ENCODE data around the gene PBX3.

DNA sequence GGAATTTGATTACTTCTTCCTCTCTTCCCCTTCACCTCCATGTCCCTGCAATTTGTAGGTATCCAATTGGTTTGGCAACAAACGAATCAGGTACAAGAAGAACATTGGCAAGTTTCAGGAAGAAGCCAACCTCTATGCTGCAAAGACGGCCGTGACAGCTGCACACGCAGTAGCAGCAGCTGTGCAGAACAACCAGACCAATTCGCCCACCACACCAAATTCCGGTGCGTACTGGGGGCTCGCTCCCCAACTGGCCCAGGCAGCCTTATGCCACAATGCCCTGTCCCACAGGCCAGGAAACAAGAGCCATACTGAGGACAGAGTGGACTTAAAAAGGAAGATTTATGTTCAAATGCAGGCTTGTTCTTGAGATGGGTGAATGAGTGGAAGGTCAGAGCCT, 213.5 kb downstream of the PBX3 start:
- TF ChIP-seq CTCF (IDR thresholded peaks at IDR 0.05) (no peak), POLR2A (IDR thresholded peaks at IDR 0.05) (no peak)

All from lower leg skin (tissue), 3 donors.